Omental fat pad (tissue), 4 donors: ENCODE data around the gene MRPL55. TPM values are rescaled to one million over a fixed set of nuclear protein-coding genes. Genes with fewer than 3 reads are reported as not detected.

Experiments used
- ATAC-seq: fragments of 150-250 bp; one replicate; pipeline ENCODE4 v1.9.1; 2016; ENCODE audit warnings: mild to moderate bottlenecking, moderate library complexity; ENCODE audit not compliant: low FRiP score
- DNase-seq: peaks from one replicate; pipeline ENCODE4 v3.0.0-alpha.2; 2019; ENCODE audit warnings: low spot score
- CTCF ChIP-seq, 3 donors: fragments of 450-650 bp; IDR thresholded peaks; one replicate each; pipeline ENCODE4 v1.5.1; 2016 to 2017; ENCODE audit warnings: antibody characterized with exemption in 3 of 3, mild to moderate bottlenecking in 3 of 3, moderate library complexity in 2 of 3
- total RNA-seq, 4 donors: library from RNA; depleted of rRNA; stranded (reverse); fragments of >200 nt; gene quantifications; one replicate each; pipeline ENCODE4 v1.1.0, GENCODE V29; 2016

MRPL55 gene
- total RNA-seq, 4 donors from 2014 or later = 47.1 to 95.5 (median 71.7) TPM

GRCh38 chr1:228082214-228082917 is 26.7 kb downstream of the MRPL55 start, which contains the start of gene ARF1:
Gene ARF1 (plus strand): TSS chr1:228082708. CDS start chr1:228097115, 14,407 bp downstream.
- no peak for TF ChIP-seq CTCF (IDR thresholded peaks at IDR 0.05)
- ATAC-seq (peak; percentile 91), DNase-seq (peak; percentile 58)

DNA sequence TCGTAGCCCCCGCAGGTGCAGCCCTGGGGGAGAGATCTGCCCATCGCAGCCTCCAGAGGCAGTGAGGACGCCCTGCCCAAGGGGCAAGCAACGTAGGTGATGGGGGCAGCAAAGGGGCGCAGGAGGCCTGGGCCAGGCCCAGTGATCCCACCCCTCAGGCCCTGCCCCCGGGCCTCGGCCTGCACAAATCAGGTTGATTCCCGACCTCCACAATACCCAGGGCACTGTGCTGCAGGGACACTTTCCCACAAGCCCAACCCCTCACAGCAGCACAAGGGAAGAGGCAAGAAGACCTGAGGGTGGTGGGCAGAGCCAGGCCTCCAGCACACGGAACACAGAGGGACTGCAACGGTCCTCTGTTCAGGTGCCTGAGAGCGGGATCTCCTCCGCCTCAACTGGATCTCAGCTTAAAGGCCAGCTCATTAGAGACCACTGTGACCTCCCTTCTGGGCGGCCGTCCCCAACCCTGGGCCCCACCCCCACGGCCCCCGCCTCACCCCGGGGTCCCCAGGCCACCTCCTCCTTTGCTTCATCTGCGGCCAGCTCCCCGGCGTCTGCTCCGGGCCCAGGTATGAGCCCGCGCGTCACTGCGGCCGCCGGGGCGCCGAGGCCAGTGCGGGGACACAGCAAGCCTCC is 27.4 kb downstream of the MRPL55 start:
- ATAC-seq = no peak
- no peak for TF ChIP-seq CTCF (IDR thresholded peaks at IDR 0.05)
- DNase-seq = no peak

DNA sequence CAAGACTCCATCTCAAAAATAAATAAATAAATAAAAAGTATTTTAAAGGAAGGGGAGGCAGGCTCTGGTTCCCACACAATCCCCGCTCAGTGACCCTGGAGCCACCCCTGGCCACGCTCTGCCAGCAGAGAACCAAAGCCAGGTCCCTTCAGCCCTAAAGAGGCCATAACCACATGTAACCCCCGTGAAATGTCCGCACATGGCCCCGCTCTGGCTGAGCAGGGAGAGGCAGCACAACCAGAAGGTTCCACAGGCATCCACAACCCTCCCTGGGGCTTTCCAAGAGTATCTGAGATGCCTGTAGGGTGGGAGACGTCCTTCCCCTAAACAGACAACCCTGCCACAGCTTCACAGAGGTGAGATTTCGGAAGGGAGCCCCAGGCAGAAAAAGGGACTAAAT is 28.0 kb downstream of the MRPL55 start:
- ATAC-seq (no peak), DNase-seq (no peak)

DNA sequence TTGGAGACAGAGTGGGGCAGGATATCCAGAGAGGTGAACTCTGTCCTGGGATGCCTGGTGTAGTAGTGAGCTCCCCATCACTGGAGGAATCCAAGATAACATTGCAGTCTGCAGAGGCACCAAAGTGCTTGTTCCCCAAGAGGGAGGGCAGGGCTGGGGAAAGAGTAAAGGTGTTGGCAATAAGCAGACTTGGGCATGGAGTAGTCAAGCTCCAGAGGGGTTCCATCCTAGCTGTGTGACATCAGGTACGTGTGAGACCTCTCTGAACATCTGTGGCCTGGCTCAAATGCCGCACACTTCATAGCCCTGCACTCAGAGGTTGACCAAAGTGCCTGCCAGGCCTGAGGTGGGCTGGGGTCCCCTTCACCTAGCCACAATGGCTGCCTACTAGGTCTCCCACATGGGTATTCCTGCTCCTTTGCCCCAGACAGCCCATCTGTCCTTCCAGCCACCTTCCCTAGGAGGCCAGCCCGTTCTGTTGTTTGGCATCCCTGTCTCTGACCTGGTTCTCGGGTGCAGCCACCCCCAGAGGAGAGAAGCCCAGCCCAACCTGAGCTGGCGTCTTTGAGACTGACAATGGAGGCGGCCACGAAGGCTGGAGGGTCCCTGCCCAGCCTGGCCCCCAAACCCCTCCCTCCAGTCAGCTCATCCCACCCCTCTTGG is 29.4 kb downstream of the MRPL55 start:
- DNase-seq (no peak), ATAC-seq (no peak)
- no peak for TF ChIP-seq CTCF (IDR thresholded peaks at IDR 0.05)

More for the DNA sequence above, 28.0 kb downstream of the MRPL55 start:
- TF ChIP-seq CTCF (IDR thresholded peaks at IDR 0.05) = no peak

GRCh38 chr1:228079013-228079412 is 30.1 kb downstream of the MRPL55 start:
- no peak for ATAC-seq
- no peak for DNase-seq

More at GRCh38 chr1:228079013-228079412, 30.1 kb downstream of the MRPL55 start:
- no peak for TF ChIP-seq CTCF (IDR thresholded peaks at IDR 0.05)
